ENCODE measurements around the gene EIF3A.

- TF ChIP-seq POLR2A (IDR thresholded peaks at IDR 0.05): no peak
- TF ChIP-seq EP300 (IDR thresholded peaks at IDR 0.05): no peak
- no peak for TF ChIP-seq POLR2AphosphoS5 (IDR thresholded peaks at IDR 0.05)
- TF ChIP-seq CTCF (IDR thresholded peaks at IDR 0.05): no peak
These were observed 20.5 kb downstream of the EIF3A start for GRCh38 chr10:119060107-119060506.

Measured in upper lobe of left lung (tissue), 4 donors.